HepG2 (cell line): ENCODE results near the gene PIGV. TPM values are rescaled to one million over a fixed set of nuclear protein-coding genes. Genes with fewer than 3 reads are reported as not detected.

ENCODE experiments used
- CAMTA2 ChIP-seq: sonication (generic); formaldehyde crosslinking; IDR thresholded peaks from 2 replicates; pipeline ENCODE4 v1.4.0; 2020; ENCODE audit warnings: mild to moderate bottlenecking, missing genetic modification reagents, borderline replicate concordance
- DPF2 ChIP-seq: sonication (generic); formaldehyde crosslinking; IDR thresholded peaks from 2 replicates; pipeline ENCODE4 v1.4.0; 2020; ENCODE audit warnings: mild to moderate bottlenecking, low read depth, missing genetic modification reagents, borderline replicate concordance
- E2F2 ChIP-seq: sonication (generic); formaldehyde crosslinking; IDR thresholded peaks from 2 replicates; pipeline ENCODE4 v1.4.0; 2020; ENCODE audit warnings: missing genetic modification reagents, borderline replicate concordance
- EED ChIP-seq: sonication (generic); formaldehyde crosslinking; IDR thresholded peaks from 2 replicates; pipeline ENCODE4 v1.5.0; 2020; ENCODE audit warnings: mild to moderate bottlenecking, missing genetic modification reagents
- GLMP ChIP-seq: sonication (generic); formaldehyde crosslinking; IDR thresholded peaks from 2 replicates; pipeline ENCODE4 v1.9.0; 2021; ENCODE audit warnings: missing genetic modification reagents, mild to moderate bottlenecking, borderline replicate concordance
- HIVEP1 ChIP-seq: sonication (generic); formaldehyde crosslinking; IDR thresholded peaks from 2 replicates; pipeline ENCODE4 v1.4.0; 2020; ENCODE audit warnings: mild to moderate bottlenecking, missing genetic modification reagents
- HMGA1 ChIP-seq: sonication (generic); formaldehyde crosslinking; conservative IDR thresholded peaks from 2 replicates; pipeline ENCODE4 v1.4.0; 2020; ENCODE audit warnings: missing genetic modification reagents
- HOXA3 ChIP-seq: sonication (generic); formaldehyde crosslinking; IDR thresholded peaks from 2 replicates; pipeline ENCODE4 v1.5.0; 2020; ENCODE audit warnings: missing genetic modification reagents
- MXI1 ChIP-seq: IDR thresholded peaks from 3 replicates; pipeline ENCODE4 v1.6.1; 2012; ENCODE audit warnings: low read depth, low read length, inconsistent platforms, borderline replicate concordance
- NR0B2 ChIP-seq: sonication (generic); formaldehyde crosslinking; IDR thresholded peaks from 2 replicates; pipeline ENCODE4 v1.4.0; 2020; ENCODE audit warnings: mild to moderate bottlenecking, missing genetic modification reagents
- PATZ1 ChIP-seq: sonication (generic); formaldehyde crosslinking; IDR thresholded peaks from 2 replicates; pipeline ENCODE4 v1.4.0; 2020; ENCODE audit warnings: missing genetic modification reagents
- PBX2 ChIP-seq: IDR thresholded peaks from 2 replicates; pipeline ENCODE4 v1.6.1; 2016; ENCODE audit warnings: control low read depth
- PPARG ChIP-seq: conservative IDR thresholded peaks from 2 replicates; pipeline ENCODE4 v1.6.1; 2016; ENCODE audit warnings: missing biosample characterization, missing genetic modification reagents
- SIN3B ChIP-seq: fragments of 150-350 bp; IDR thresholded peaks from 2 replicates; pipeline ENCODE4 v1.6.1; 2014; ENCODE audit warnings: low read length
- SOX6 ChIP-seq, 2 experiments: fragments of 450-650 bp in 1 of 2; sonication (generic) in 1 of 2; formaldehyde crosslinking in 1 of 2; IDR thresholded peaks; 2 replicates each; pipeline versions ENCODE4 v1.4.0 to v1.6.1; 2017 to 2020; ENCODE audit warnings: antibody characterized with exemption in 1 of 2, mild to moderate bottlenecking in 1 of 2, missing genetic modification reagents in 1 of 2
- SRSF1 ChIP-seq: fragments of 200-400 bp; formaldehyde crosslinking; optimal IDR thresholded peaks from 2 replicates; pipeline ENCODE3; 2017; ENCODE audit warnings: mild to moderate bottlenecking, low read depth, low read length, moderate library complexity
- TBX2 ChIP-seq: sonication (generic); formaldehyde crosslinking; IDR thresholded peaks from 2 replicates; pipeline ENCODE4 v1.5.0; 2020; ENCODE audit warnings: missing genetic modification reagents, mild to moderate bottlenecking, borderline replicate concordance
- ZNF619 ChIP-seq: sonication (generic); formaldehyde crosslinking; IDR thresholded peaks from 2 replicates; pipeline ENCODE4 v1.4.0; 2020; ENCODE audit warnings: mild to moderate bottlenecking, missing genetic modification reagents
- ZNF710 ChIP-seq: sonication (generic); formaldehyde crosslinking; IDR thresholded peaks from 2 replicates; pipeline ENCODE4 v1.5.0; 2020; ENCODE audit warnings: mild to moderate bottlenecking, missing genetic modification reagents, borderline replicate concordance
- ZNF879 ChIP-seq: sonication (generic); formaldehyde crosslinking; IDR thresholded peaks from 2 replicates; pipeline ENCODE4 v1.8.1; 2023; ENCODE audit warnings: missing genetic modification reagents
- polyA plus RNA-seq, 8 experiments: library from polyadenylated mRNA; depleted of rRNA in 3 of 8; stranded (reverse) in 7 of 8; unstranded in 1 of 8; fragments of >200 nt; fragmentation: Illumina TruSeq in 4 of 8; extraction: Trizol in 4 of 8; gene quantifications; 2 replicates each; pipeline versions ENCODE4 v1.2.1 to v1.2.3, GENCODE V29; 2011 to 2016; ENCODE audit warnings: low read depth in 4 of 8, missing spikeins in 1 of 8, mixed read lengths in 1 of 8; ENCODE audit not compliant: insufficient read depth in 1 of 8
- total RNA-seq, 5 experiments: library from RNA; depleted of rRNA; stranded (reverse); fragments of >200 nt; fragmentation: Illumina TruSeq; extraction: Trizol; gene quantifications; 2 replicates each; pipeline ENCODE4 v1.2.3, GENCODE V29; 2016; ENCODE audit warnings: low read depth in 1 of 5

The PIGV gene
- total and polyA plus RNA-seq, 2 of the 13 experiments (the other 11 are each of a cell fraction or from before 2014, with no cell fraction given), result 13.5 to 22.7 TPM

- TF ChIP-seq SOX6 (IDR thresholded peaks at IDR 0.05) (no peak), SOX6 (CRISPR knock-in tag; IDR thresholded peaks at IDR 0.05) (peak; percentile 24; the same call in 1 of the 2 replicates), TBX2 (CRISPR knock-in tag) (no peak), EED (no peak), HIVEP1 (CRISPR knock-in tag) (no peak), ZNF619 (CRISPR knock-in tag) (no peak), NR0B2 (0 out of 2 replicates have a peak, but pooled peaks have one; percentile 38), HOXA3 (CRISPR knock-in tag) (no peak; the same call in 1 of the 2 replicates), DPF2 (CRISPR knock-in tag) (no peak), PATZ1 (CRISPR knock-in tag) (peak; percentile 82), GLMP (CRISPR knock-in tag) (no peak), MXI1 (peak; percentile 48; the same call in 1 of the 3 replicates), HMGA1 (CRISPR knock-in tag) (no peak), E2F2 (CRISPR knock-in tag) (0 out of 2 replicates have a peak, but pooled peaks have one; percentile 14), SRSF1 (no peak), SIN3B (0 out of 2 replicates have a peak, but pooled peaks have one; percentile 39), PBX2 (CRISPR knock-in tag) (no peak), CAMTA2 (CRISPR knock-in tag) (peak; percentile 34; the same call in 1 of the 2 replicates), ZNF879 (no peak), PPARG (peak; percentile 62; the same call in 1 of the 2 replicates), ZNF710 (CRISPR knock-in tag) (peak; percentile 45; the same call in 1 of the 2 replicates)
Measured at GRCh38 chr1:26788836-26789611, 1.3 kb downstream of the PIGV start (continued).
